Astrocyte (in vitro differentiated cells and primary cell): ENCODE results near the gene RECK. TPM values are rescaled to one million over a fixed set of nuclear protein-coding genes. Genes with fewer than 3 reads are reported as not detected.

Experiments
- DNase-seq: peaks from one replicate; pipeline ENCODE4 v3.0.0-alpha.2; 2010; ENCODE audit warnings: low read depth
- FAIRE-seq: peaks from 2 replicates; lab custom pipeline; 2011; peaks lifted over from hg19 to GRCh38; lab: Jason Lieb, UNC
- H2AFZ ChIP-seq: 2 replicates; pipeline ENCODE4 v1.6.0; 2012; ENCODE audit warnings: low read depth, low read length, inconsistent platforms
- H3K27ac ChIP-seq: 2 replicates; pipeline ENCODE4 v1.5.1; 2011; ENCODE audit warnings: low read depth, low read length, inconsistent platforms
- H3K27me3 ChIP-seq: 2 replicates; pipeline ENCODE4 v1.6.0; 2011; ENCODE audit warnings: low read length, inconsistent platforms; ENCODE audit not compliant: insufficient read depth
- H3K36me3 ChIP-seq: 2 replicates; pipeline ENCODE4 v1.5.1; 2011; ENCODE audit warnings: low read length, inconsistent platforms; ENCODE audit not compliant: insufficient read depth
- H3K4me1 ChIP-seq: 2 replicates; pipeline ENCODE4 v1.5.1; 2011; ENCODE audit warnings: low read length, inconsistent platforms; ENCODE audit not compliant: insufficient read depth
- H3K4me2 ChIP-seq: 2 replicates; pipeline ENCODE4 v1.6.0; 2012; ENCODE audit warnings: low read length, inconsistent platforms
- H3K4me3 ChIP-seq: 2 replicates; pipeline ENCODE4 v1.5.1; 2011; ENCODE audit warnings: low read depth, mild to moderate bottlenecking, low read length, inconsistent platforms; ENCODE audit not compliant: insufficient read depth
- H3K79me2 ChIP-seq: 2 replicates; pipeline ENCODE4 v1.6.0; 2012; ENCODE audit warnings: mild to moderate bottlenecking, low read length, inconsistent platforms; ENCODE audit not compliant: insufficient read depth
- H3K9ac ChIP-seq: 2 replicates; pipeline ENCODE4 v1.6.0; 2012; ENCODE audit warnings: mild to moderate bottlenecking, low read length, inconsistent platforms
- H3K9me3 ChIP-seq: 2 replicates; pipeline ENCODE4 v1.5.1; 2012; ENCODE audit warnings: low read depth, mild to moderate bottlenecking, low read length, inconsistent platforms; ENCODE audit not compliant: insufficient read depth
- H4K20me1 ChIP-seq: 2 replicates; pipeline ENCODE4 v1.6.0; 2012; ENCODE audit warnings: low read length, inconsistent platforms; ENCODE audit not compliant: insufficient read depth
- H3K27ac Mint-ChIP-seq: one replicate; pipeline ENCODE4 v1.8.0; 2021; ENCODE audit warnings: mild to moderate bottlenecking, mixed read lengths; ENCODE audit not compliant: unreplicated experiment
- H3K27me3 Mint-ChIP-seq: one replicate; pipeline ENCODE4 v1.8.0; 2021; ENCODE audit warnings: low read depth, mixed read lengths; ENCODE audit not compliant: unreplicated experiment
- H3K36me3 Mint-ChIP-seq: one replicate; pipeline ENCODE4 v1.8.0; 2021; ENCODE audit warnings: low read depth, mixed read lengths; ENCODE audit not compliant: unreplicated experiment
- H3K4me1 Mint-ChIP-seq: one replicate; pipeline ENCODE4 v1.8.0; 2021; ENCODE audit warnings: low read depth, mixed read lengths; ENCODE audit not compliant: unreplicated experiment
- H3K4me3 Mint-ChIP-seq: one replicate; pipeline ENCODE4 v1.8.0; 2021; ENCODE audit warnings: mild to moderate bottlenecking, moderate library complexity, mixed read lengths; ENCODE audit not compliant: unreplicated experiment
- H3K9me3 Mint-ChIP-seq: one replicate; pipeline ENCODE4 v1.8.0; 2021; ENCODE audit warnings: mild to moderate bottlenecking, mixed read lengths; ENCODE audit not compliant: unreplicated experiment
- EZH2 ChIP-seq: IDR thresholded peaks from 2 replicates; pipeline ENCODE4 v1.6.1; 2012; ENCODE audit warnings: mild to moderate bottlenecking, low read length, inconsistent platforms; ENCODE audit not compliant: insufficient read depth
- total RNA-seq: library from RNA; stranded (reverse); gene quantifications from 2 replicates; pipeline ENCODE4 v1.2.1, GENCODE V29; 2021
- TF ChIP-seq, protein P1 (sequence below): IDR thresholded peaks from 2 replicates; pipeline ENCODE4 v1.5.1; 2011; ENCODE audit warnings: low read depth, mild to moderate bottlenecking, inconsistent platforms, low read length, moderate library complexity; ENCODE audit not compliant: insufficient read depth

The RECK gene
- total RNA-seq, 1 donor from 2014 or later = 21.6 TPM

DNA sequence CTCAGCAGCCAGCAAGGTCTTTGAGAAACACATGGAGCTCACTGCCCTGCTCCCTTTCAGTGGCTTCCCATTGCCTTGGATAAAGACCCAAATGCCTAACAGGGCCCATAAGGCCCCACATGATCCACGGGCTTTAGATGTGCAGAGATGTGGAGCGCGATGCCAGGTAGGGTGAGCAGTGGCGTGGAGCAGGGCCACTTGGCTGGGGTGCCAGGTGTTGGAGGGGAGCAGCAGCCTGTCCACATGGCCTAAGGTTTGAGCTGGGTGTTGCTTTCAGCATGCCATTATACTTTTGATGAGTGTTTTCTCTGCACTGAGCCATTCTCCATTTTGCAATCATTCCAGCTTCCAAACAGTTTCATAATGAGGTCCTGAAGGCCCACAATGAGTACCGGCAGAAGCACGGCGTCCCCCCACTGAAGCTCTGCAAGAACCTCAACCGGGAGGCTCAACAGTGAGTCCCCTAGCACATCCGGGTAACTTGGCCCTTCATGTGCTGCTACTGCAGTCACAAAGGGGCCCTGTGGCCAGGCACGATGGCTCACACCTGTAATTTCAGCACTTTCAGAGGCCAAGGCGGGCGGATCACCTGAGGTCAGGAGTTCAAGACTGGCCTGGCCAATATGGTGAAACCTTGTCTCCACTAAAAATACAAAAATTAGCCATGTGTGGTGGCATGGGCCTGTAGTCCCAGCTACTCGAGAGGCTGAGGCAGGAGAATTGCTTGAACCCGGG lies 110.9 kb downstream of the RECK start:
- Histone ChIP-seq H3K9me3 (no peaks in the 10 kb centered on the region), H3K27ac (no peak overlapping the region), H3K4me2 (no peak overlapping the region), H3K9ac (no peak overlapping the region), H3K4me1 (peaks cover 42% of the 10 kb centered on the region), H3K36me3 (no peaks in the 10 kb centered on the region), H3K4me3 (no peak overlapping the region), H3K27me3 (no peaks in the 10 kb centered on the region), H3K79me2 (peaks cover 26% of the 10 kb centered on the region), H4K20me1 (peaks cover 32% of the 10 kb centered on the region), H2AFZ (no peak overlapping the region)
- peaks cover 48% of the 10 kb centered on the region for H3K36me3 Mint-ChIP-seq
- no peak overlapping the region for H3K27ac Mint-ChIP-seq
- DNase-seq (no peak), FAIRE-seq (no peak)
- no peaks in the 10 kb centered on the region for H3K27me3 Mint-ChIP-seq
- H3K4me1 Mint-ChIP-seq = peaks cover 64% of the 10 kb centered on the region
- H3K9me3 Mint-ChIP-seq = peaks cover 13% of the 10 kb centered on the region
- no peak overlapping the region for H3K4me3 Mint-ChIP-seq
- no peak for TF ChIP-seq EZH2
- TF ChIP-seq, protein P1, sequence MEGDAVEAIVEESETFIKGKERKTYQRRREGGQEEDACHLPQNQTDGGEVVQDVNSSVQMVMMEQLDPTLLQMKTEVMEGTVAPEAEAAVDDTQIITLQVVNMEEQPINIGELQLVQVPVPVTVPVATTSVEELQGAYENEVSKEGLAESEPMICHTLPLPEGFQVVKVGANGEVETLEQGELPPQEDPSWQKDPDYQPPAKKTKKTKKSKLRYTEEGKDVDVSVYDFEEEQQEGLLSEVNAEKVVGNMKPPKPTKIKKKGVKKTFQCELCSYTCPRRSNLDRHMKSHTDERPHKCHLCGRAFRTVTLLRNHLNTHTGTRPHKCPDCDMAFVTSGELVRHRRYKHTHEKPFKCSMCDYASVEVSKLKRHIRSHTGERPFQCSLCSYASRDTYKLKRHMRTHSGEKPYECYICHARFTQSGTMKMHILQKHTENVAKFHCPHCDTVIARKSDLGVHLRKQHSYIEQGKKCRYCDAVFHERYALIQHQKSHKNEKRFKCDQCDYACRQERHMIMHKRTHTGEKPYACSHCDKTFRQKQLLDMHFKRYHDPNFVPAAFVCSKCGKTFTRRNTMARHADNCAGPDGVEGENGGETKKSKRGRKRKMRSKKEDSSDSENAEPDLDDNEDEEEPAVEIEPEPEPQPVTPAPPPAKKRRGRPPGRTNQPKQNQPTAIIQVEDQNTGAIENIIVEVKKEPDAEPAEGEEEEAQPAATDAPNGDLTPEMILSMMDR = no peak

DNA sequence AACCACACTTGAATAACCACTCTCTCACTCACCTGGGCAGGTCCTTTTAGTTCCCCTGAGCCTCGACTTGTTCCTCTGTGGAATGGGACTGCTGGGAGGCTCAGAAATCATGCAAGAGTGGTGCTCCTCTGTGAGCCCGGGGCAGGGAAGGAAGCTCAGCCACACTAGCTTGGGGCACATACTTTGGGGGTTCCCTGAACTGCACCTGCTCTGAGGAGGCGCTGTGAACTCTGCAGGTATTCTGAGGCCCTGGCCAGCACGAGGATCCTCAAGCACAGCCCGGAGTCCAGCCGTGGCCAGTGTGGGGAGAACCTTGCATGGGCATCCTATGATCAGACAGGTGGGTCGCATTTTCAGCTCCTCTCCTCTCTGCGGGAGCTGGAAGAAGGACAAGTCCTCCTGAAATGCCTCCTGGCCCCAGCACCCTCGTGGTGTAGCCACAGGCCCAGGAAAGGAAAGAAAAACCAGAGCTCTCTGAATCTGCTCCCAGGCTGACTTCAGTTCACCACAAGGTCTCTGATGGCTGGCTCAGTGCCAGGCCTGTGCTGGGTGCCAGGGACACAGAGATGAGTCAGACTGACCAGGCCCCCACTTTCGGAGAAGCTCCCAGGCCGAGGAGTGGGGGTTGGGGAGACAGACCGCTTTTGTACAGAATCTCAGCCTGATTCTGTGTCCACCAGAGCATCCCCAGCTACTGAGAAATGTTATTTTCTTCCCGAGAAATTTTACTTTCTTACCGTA lies 111.8 kb downstream of the RECK start:
- Histone ChIP-seq H3K9ac (peak overlapping the region; percentile 68), H2AFZ (no peak overlapping the region), H3K27me3 (no peaks in the 10 kb centered on the region), H3K27ac (peak overlapping the region; percentile 92), H4K20me1 (peaks cover 29% of the 10 kb centered on the region), H3K9me3 (no peaks in the 10 kb centered on the region), H3K36me3 (no peaks in the 10 kb centered on the region), H3K4me2 (peak overlapping the region; percentile 82), H3K4me1 (peaks cover 42% of the 10 kb centered on the region), H3K4me3 (peak overlapping the region; percentile 43), H3K79me2 (peaks cover 21% of the 10 kb centered on the region)
- FAIRE-seq (peak; percentile 73), DNase-seq (peak; percentile 96)
- peaks cover 42% of the 10 kb centered on the region for H3K36me3 Mint-ChIP-seq
- TF ChIP-seq, protein P1 = no peak
- TF ChIP-seq EZH2 = no peak
- peak overlapping the region; percentile 40 for H3K4me3 Mint-ChIP-seq
- no peaks in the 10 kb centered on the region for H3K27me3 Mint-ChIP-seq
- peaks cover 57% of the 10 kb centered on the region for H3K4me1 Mint-ChIP-seq
- peaks cover 13% of the 10 kb centered on the region for H3K9me3 Mint-ChIP-seq
- H3K27ac Mint-ChIP-seq = peak overlapping the region; percentile 92
